ENCODE measurements around the gene SMS.

- TF ChIP-seq POLR2A (IDR thresholded peaks at IDR 0.05) (no peak), CTCF (IDR thresholded peaks at IDR 0.05) (no peak)
Observed at GRCh38 chrX:21960569-21961541, 20.3 kb downstream of the SMS start.
